GM21529 (cell line): Measurements from ENCODE around the gene CD84.
"Not testable (repeated sequence)": the region's sequence is repeated elsewhere in the genome, so short reads cannot be mapped to it uniquely, and the experiment has no call there.

ENCODE experiments used
- ATAC-seq: cut with Tn5 transposase; IDR thresholded peaks from one replicate; pipeline ENCODE4 v1.9.1; 2021; ENCODE audit not compliant: unreplicated experiment

Gene CD84

DNA sequence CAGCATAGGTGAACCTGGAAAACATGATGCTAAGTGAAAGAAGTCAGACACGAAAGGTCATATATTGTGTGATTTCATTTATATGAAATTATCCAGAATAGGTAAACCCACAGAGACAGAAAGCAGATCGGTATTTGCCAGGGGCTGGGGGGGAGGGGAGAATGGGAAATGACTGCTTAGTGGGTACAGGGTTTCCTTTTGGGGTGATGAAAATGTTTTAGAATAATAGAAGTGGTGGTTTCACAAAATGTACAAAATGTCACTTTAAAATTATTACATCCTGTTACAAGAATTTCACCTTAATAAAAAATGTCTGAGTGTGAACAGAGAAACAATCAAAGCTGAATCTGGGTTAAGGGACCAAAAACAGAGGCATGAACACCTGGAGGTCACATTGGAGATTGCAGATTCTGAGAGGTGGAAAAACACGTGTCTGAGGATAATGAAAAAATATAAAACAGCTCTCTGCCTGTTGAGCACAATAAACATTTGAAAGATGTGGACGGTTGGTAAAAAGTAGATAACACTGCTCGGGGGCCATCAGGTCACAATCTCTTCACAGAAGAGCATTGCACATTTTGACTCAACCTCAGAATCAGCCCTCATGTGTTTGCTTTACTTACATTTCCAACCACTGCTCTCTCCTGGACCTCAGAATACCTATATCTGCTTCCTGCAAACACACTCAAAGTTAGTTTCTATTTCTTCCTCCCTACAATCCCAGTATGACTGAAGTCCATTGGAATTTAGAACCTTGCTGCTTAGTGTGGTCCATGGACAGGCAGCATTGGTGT lies 59.5 kb downstream of the CD84 start:
- no peak for ATAC-seq

DNA sequence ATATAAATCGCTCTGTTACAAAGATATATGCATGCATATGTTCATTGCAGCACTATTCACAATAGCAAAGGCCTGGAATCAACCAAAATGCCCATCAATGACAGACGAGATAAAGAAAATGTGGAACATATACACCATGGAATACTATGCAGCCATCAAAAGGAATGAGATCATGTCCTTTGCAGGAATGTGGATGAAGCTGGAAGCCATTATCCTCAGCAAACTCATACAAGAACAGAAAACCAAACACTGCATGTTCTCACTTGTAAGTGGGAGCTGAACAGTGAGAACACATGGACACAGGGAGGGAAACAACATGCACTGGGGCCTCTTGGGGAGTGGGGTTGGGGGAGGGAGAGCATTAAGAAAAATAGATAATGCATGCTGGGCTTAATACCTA lies 61.8 kb downstream of the CD84 start:
- ATAC-seq = not testable (repeated sequence)

DNA sequence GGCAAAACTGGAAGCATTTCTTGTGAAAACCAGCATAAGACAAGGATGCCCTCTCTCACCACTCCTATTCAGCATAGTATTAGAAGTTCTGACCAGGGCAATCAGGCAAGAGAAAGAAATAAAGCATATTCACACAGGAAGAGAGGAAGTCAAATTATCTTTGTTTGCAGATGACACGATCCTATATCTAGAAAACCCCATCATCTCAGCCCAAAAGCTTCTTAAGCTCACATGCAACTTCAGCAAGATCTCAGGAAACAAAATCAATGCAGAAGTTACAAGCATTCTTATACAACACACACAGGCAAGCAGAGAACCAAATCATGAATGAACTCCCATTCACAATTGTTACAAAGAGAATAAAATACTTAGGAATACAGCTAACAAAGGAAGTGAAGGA lies 63.4 kb downstream of the CD84 start:
- ATAC-seq = not testable (repeated sequence)

DNA sequence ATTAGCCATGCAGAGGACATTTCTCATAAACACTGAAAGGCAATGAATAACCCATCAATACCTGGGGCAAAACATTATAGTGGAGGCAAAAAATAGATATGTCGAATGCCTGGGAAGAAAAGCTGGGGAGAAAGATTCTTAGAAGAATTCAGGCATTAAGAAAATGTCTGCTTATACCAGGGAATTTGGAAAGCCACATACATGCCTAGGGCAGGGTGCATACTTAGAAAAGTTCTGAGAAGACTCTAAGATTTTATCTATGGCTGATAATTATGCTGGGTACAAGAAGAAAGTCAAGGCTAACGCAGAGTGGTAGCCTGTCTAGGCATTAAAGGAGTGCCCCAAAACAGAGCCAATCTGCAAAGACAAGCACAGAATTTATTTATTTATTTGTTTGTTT lies 74.6 kb downstream of the CD84 start:
- no peak for ATAC-seq

DNA sequence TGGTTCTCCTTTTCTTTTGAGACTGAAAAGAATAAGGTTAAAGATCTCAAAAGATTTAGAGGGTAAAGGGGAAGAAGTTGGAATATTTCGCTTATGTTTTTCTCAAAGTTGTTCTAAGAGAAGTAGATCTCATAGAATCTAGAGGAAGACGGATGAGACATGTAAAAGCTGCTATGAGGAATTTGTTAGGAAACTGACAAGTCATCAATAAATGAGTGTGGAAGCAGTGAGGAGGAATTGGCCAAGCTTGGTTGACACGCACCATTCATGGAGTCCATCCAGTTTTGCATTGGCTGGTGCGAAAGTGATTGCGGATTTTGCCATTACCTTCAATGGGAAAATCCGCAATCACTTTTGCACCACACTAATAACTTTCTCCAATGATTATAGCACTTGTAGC lies 76.2 kb downstream of the CD84 start:
- ATAC-seq = no peak

DNA sequence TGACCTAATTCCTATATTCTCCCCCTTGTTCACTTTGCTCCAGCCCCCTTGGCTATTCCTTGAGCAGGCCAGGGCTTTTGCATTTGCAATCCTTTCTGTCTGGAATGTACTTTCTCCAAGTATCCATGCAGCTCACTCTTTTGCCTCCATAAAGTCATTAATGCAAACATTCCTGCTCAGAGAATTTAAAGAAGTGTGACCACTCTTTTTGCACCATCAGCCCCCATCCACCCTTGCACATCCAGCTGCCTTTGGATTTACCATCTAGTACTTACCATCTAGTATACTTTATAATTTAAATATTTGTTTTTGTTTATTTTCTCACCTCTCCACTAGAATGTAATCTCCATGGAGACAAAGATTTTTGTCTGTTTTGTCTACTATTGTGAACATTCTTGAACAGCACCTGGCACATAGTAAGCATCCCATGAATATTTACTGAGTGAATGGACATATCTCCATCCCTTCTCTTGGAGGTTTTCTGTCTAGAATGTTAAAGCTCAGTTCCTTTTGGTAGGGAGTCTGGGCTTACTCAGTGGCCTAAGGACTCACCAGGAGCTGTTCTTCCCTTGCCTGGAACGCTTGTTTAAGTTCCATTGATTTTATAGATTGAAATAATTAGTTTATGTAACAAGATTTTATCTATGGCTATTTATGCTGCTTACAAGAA lies 78.8 kb downstream of the CD84 start:
- no peak for ATAC-seq

DNA sequence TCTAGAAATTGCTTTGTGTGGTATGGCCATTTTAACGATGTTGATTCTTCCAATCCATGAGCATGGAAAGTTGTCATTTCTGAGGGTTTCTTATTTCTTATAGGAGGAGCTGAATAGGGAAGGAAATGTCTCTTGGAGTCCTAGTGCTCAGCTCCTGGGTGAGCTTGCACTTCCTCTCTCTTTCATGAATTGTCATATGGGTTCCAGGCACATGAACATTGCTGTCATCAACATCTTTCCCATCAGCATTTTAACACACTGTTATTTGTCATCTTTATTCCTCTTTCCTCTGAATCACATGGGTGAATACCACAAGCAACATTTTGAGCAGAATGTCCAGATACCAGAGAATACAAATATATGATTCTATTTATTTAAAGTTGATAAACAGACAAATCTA lies 79.7 kb downstream of the CD84 start:
- ATAC-seq = no peak

DNA sequence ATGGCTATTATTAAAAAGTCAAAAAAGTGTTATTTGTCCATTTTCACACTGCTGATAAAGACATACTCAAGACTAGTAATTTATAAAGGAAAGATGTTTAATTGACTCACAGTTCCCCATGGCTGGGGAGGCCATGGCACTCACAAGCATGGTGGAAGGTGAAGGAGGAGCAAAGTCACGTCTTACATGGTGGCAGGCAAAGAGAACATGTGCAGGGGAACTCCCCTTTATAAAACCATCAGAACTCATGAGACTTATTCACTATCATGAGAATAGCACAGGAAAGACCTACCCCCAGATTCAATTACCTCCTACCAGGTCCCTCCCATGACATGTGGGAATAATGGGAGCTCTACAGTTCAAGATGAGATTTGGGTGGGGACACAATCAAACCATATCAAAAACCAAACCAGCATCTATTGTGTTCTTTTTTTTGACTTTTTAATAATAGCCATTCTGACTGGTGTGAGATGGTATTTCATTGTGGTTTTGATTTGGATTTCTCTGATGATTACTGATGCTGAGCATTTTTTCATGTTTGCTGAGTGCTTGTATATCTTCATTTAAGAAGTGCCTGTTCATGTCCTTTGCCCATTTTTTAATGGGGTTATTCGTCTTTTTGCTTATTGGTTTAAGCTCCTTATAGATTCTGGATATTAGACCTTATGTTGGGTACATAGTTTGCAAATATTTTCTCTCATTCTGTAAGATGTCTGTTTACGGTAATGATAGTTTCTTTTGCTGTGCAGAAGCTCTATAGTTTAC lies 80.8 kb downstream of the CD84 start:
- not testable (repeated sequence) for ATAC-seq

DNA sequence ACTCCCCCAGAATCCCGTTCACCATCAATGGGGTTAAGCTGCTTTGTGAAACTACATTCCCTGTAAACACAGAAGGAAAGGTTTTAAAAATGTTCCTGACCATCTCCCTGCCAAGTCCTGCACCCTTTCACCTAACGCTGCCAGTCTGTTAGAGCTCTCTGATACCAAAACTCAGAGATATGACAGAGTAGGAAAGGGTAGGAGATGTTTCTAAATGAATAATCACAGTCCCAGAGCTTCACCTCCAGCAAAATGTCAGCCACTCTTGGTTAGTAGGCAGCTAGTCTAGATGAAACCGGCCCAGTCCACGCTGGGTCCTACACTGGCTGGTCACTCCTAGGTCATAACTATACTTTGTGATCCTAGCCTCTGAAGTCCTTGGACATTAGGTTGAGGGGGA lies 83.0 kb downstream of the CD84 start:
- no peak for ATAC-seq

DNA sequence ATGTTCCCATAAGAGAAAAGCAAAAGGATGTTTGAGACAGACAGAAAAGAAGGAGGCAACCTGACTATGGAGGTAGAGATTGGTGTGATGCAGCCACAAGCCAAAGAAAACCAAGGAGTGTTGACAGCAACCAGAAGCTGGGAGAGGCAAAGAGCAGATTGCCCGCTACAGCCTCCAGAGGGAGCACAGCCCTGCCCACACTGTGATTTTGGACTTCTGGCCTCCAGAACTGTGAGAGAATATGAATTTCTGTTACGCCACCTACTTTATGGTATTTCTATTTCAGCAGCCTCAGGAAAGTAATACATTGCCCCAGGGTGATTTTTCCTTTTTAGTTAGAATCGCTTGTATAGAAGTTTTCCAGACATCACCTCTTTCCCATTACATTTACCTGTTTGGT lies 84.7 kb downstream of the CD84 start:
- ATAC-seq = no peak

DNA sequence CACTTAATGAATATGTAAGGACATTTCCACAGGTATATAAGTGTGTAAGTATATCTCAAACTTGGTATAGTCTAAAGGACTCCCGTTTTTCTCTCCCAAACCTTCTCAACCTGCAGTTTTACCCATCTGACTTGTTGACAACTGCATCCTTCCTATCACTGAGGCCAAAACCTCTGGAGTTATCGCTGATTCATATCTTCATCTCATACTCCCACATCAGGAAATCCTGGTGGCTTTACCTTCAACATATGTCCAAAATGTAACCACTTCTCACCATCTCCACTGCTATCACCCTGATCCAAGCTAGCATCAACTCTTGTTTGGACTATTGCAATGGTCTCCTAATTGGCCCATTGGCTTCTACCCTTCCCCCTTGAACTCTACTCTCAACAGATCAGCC lies 86.7 kb downstream of the CD84 start:
- ATAC-seq = no peak

DNA sequence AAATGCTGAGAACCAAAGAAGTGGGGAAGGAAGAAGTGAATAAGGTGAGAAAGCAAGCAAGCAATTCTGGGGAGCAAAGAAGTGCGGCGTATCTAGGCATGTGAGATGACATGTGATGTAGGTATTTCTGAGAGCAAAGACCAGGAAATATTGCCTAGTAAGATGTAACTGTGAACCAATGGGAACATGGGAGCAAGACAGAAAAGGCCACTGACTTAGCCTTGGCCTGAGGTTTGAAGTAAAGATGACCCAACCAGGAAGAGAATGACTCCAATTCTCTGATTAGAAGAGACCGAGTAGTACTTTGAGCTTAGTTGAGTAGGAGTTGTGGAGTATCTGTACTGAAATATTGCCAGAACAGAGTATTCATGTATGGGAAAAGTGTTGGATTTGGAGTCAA lies 87.3 kb downstream of the CD84 start:
- no peak for ATAC-seq
